SK-N-MC (cell line): ENCODE measurements around the gene WAC.

Experiments used
- DNase-seq: peaks from one replicate; pipeline ENCODE4 v3.0.0-alpha.2; 2011; ENCODE audit warnings: low read depth, low spot score
- H3K27ac ChIP-seq: fragments of 200-600 bp; sonication (generic); 2 replicates; pipeline ENCODE4 v1.5.1; 2016; ENCODE audit warnings: mixed run types
- H3K36me3 ChIP-seq: fragments of 200-600 bp; sonication (generic); 2 replicates; pipeline ENCODE4 v1.6.1; 2017; ENCODE audit warnings: antibody characterized with exemption, low read length, mixed read lengths; ENCODE audit not compliant: insufficient read depth
- H3K4me3 ChIP-seq: fragments of 200-600 bp; sonication (generic); 2 replicates; pipeline ENCODE4 v1.5.1; 2016
- H3K9ac ChIP-seq: fragments of 200-600 bp; sonication (generic); 2 replicates; pipeline ENCODE4 v1.8.0; 2017; ENCODE audit warnings: mixed run types, mixed read lengths; ENCODE audit not compliant: insufficient read length
- H3K9me3 ChIP-seq: fragments of 200-600 bp; sonication (generic); 2 replicates; pipeline ENCODE4 v1.6.1; 2017; ENCODE audit warnings: low read depth, mild to moderate bottlenecking, antibody characterized with exemption, low read length, moderate library complexity, mixed read lengths
- EZH2 ChIP-seq: fragments of 200-600 bp; sonication (generic); IDR thresholded peaks from one replicate; pipeline ENCODE4 v1.6.1; 2017; ENCODE audit warnings: antibody characterized with exemption
- FOXP2 ChIP-seq: optimal IDR thresholded peaks from 2 replicates; pipeline ENCODE3; 2011; ENCODE audit warnings: mild to moderate bottlenecking, moderate library complexity; ENCODE audit not compliant: insufficient read depth; ENCODE audit errors: extremely low read length, control extremely low read depth
- POLR2AphosphoS5 ChIP-seq: IDR thresholded peaks from 2 replicates; pipeline ENCODE4 v1.6.1; 2012; ENCODE audit warnings: mild to moderate bottlenecking, low read depth, low read length, borderline replicate concordance

Gene WAC

DNA sequence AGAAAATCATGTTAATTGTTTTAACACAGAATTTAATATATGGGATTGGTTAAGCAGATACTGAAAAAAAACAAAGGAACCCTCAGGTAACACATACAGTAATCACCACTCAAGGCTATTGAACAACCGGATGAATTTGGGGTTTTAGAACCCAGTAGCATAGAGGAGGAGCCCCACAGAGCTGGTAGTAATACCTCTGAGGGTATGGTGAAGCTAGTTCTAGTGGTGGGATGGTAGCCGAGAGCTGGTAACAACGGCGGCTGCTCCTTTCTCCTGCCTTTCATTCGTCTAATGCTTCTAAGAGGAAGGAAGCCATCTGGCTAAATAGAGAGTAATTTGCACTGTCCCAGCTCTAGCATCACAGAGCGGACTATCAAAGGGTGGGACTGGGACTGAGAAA is 52.2 kb downstream of the WAC start:
- H3K4me3 ChIP-seq, result no peak overlapping the region
- DNase-seq, result no peak
- TF ChIP-seq EZH2, result no peak
- no peak for TF ChIP-seq POLR2AphosphoS5
- no peak for TF ChIP-seq FOXP2
- H3K27ac ChIP-seq, result no peak overlapping the region
- no peaks in the 10 kb centered on the region for H3K9me3 ChIP-seq
- H3K36me3 ChIP-seq, result peaks cover 73% of the 10 kb centered on the region
- no peak overlapping the region for H3K9ac ChIP-seq

DNA sequence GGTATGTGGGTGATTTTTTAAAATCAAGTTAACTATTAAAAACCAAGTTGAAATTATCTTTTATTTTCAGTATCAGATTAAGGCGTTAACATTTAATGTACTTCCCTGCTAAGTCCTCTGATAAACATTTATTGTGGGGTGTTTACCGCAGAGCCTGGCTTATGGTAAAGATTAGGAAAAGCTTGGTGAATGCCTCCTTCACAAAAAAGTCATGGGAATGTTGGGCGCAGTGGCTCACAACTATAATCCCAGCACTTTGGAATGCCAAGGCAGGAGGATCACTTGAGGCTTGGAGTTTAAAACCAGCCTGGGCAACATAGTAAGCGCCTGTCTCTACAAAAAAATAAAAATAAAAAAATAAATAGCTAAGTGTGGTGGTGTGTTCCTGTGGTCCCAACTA is 53.3 kb downstream of the WAC start:
- no peak for DNase-seq
- no peaks in the 10 kb centered on the region for H3K9me3 ChIP-seq
- TF ChIP-seq POLR2AphosphoS5, result no peak
- no peak for TF ChIP-seq FOXP2
- no peak for TF ChIP-seq EZH2
- peaks cover 75% of the 10 kb centered on the region for H3K36me3 ChIP-seq
- no peak overlapping the region for H3K4me3 ChIP-seq
- no peak overlapping the region for H3K27ac ChIP-seq
- H3K9ac ChIP-seq, result no peak overlapping the region

DNA sequence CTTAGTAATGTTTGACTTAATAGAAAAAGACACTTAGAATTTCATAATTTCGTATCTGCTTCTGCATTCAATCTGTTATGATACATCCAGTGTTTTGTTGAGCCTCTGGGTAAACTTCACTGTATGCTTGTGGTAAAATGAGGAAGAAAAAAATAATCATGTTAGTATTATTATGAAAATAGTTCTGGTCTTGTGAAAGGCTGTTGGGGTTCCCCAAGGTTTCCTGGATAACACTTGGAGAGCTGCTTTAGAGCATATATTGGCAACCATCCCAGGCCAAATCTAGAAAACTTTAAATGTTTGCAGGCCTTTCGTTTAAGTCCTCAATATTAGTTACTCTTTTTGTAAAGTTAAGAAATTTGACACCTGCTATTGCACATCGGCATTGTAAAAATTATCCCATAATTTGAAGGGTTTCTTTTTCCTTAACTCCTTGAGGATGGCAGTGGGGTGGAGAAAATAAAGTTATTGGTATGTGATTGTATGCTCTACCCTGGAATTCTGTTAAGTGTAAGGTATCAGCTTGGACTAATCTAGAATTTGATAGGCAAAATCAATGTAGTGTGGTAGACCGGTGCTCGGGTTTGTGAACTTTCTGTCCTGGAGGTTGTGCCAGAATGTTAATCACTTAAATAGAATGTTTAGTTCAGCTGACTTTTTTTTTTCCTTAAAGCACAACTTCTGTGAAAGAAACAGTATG is 54.5 kb downstream of the WAC start:
- Histone ChIP-seq H3K36me3 (peaks cover 78% of the 10 kb centered on the region), H3K27ac (peak overlapping the region; percentile 70), H3K9ac (no peak overlapping the region), H3K4me3 (no peak overlapping the region), H3K9me3 (no peaks in the 10 kb centered on the region)
- TF ChIP-seq POLR2AphosphoS5 (no peak), EZH2 (no peak), FOXP2 (no peak)
- peak; percentile 22 for DNase-seq

DNA sequence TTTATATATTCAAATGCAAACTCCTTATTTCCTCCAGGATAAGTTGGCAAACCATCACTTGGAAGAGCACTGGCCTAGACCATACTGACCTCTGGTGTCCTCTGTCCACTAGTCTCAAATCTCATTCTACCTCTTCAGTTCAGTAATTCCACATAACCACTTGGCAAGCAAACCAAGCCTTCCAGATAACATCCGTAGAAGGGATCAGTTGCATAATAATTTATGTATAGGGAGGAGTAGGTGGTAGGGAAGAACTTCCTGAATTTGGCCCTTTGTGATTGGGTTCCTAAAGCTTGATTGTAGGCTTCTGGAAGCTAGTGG is 55.0 kb downstream of the WAC start:
- Histone ChIP-seq H3K36me3 (peaks cover 78% of the 10 kb centered on the region), H3K27ac (peak overlapping the region; percentile 70; the same call in 1 of the 2 replicates), H3K9me3 (no peaks in the 10 kb centered on the region), H3K4me3 (no peak overlapping the region), H3K9ac (no peak overlapping the region)
- no peak for DNase-seq
- TF ChIP-seq FOXP2 (no peak), POLR2AphosphoS5 (no peak), EZH2 (no peak)

DNA sequence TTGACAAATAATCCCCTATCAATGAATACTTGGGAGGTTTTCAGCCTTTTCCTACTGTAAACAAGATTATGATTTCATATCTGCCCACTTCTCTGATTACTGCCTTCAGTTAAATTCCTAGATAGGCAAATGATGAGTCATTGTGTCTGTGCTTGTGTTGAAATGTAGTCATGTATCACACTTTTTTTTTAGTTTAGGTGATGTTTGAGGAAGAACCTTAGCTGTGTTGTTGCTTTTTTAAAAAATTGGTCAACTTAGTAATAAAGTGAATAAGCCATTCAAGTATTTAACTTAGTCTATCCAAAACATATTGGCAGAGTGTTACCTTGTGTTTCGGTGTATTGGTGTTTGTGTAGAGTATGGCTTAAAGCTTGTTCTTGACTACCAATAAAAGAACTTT is 60.0 kb downstream of the WAC start:
- no peaks in the 10 kb centered on the region for H3K9me3 ChIP-seq
- H3K27ac ChIP-seq, result peak overlapping the region; percentile 25; the same call in 1 of the 2 replicates
- peaks cover 82% of the 10 kb centered on the region for H3K36me3 ChIP-seq
- TF ChIP-seq FOXP2, result no peak
- TF ChIP-seq POLR2AphosphoS5, result no peak
- no peak for TF ChIP-seq EZH2
- no peak overlapping the region for H3K4me3 ChIP-seq
- DNase-seq, result no peak
- H3K9ac ChIP-seq, result no peak overlapping the region

DNA sequence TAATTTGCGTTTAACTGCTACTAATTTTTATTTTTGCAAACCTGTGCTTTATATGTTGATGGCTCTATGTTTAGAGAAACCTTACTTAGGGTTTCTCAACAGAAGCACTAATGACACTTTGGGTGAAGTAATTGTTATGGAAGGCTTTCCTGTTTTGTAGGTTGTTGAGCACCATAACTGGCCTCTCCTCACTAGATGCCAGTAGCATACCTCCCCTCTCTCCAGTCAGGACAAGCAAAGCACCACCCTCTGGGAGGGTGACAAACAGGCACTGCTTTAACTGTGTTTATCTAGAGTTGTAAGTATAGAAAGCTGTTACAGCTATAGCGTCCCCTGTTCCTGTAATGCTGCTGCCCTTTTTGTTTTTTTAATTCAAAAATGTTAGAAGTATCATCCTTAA is 60.9 kb downstream of the WAC start:
- Histone ChIP-seq H3K4me3 (no peak overlapping the region), H3K36me3 (peaks cover 85% of the 10 kb centered on the region), H3K27ac (no peak overlapping the region), H3K9ac (no peak overlapping the region), H3K9me3 (no peaks in the 10 kb centered on the region)
- no peak for TF ChIP-seq FOXP2
- no peak for TF ChIP-seq POLR2AphosphoS5
- no peak for TF ChIP-seq EZH2
- no peak for DNase-seq

DNA sequence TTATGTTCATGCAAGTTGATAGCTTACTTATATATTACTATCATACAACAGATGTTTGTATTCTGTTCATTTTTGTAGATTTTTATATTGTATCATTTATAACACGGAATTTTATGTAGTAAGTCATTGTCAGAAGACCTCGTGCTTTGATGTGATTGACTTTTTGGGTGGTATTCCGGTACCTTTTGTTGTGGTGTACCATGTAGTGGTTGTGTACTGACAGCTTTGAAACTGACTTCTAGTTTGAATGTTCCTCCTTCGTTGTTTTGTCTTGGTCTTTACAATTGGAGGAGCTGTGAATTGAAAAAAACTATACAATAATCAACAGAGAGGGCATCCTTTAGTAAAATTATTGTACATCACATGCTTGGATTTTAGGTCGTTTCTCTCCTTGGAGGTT is 61.5 kb downstream of the WAC start:
- Histone ChIP-seq H3K4me3 (no peak overlapping the region), H3K9ac (no peak overlapping the region), H3K27ac (no peak overlapping the region), H3K36me3 (peaks cover 84% of the 10 kb centered on the region), H3K9me3 (no peaks in the 10 kb centered on the region)
- DNase-seq, result no peak
- TF ChIP-seq FOXP2 (no peak), EZH2 (no peak), POLR2AphosphoS5 (no peak)

DNA sequence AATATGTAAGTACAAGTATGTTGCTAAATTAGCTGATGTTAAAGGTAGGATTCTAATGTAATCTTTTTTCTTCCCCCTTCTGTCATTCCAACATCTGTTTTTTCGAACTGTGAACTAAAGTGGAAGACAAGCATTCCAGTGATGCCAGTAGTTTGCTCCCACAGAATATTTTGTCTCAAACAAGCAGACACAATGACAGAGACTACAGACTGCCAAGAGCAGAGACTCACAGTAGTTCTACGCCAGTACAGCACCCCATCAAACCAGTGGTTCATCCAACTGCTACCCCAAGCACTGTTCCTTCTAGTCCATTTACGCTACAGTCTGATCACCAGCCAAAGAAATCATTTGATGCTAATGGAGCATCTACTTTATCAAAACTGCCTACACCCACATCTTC is 62.7 kb downstream of the WAC start:
- Histone ChIP-seq H3K9me3 (no peaks in the 10 kb centered on the region), H3K9ac (no peak overlapping the region), H3K4me3 (no peak overlapping the region), H3K36me3 (peaks cover 73% of the 10 kb centered on the region), H3K27ac (no peak overlapping the region)
- DNase-seq, result no peak
- no peak for TF ChIP-seq POLR2AphosphoS5
- no peak for TF ChIP-seq FOXP2
- TF ChIP-seq EZH2, result no peak

DNA sequence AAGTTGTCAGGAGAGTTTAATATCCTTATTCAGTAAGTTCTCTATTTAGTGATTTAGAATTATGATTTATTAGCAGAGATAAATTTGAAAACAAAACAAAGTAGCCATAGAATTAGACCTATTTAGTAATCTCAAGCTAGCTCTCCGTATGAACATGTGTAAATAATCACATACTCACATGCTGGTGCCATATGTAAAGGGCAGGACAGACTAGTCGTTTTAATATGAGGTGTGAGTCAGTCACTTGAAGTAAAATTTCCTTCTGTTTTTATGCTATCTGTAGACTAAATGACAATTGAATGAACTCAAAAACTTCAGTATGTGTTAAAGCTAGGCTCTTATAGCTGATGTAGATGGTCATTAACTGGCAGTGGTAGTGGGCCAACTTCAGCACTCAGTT is 67.1 kb downstream of the WAC start:
- no peak overlapping the region for H3K4me3 ChIP-seq
- H3K9me3 ChIP-seq, result no peaks in the 10 kb centered on the region
- H3K9ac ChIP-seq, result no peak overlapping the region
- H3K27ac ChIP-seq, result no peak overlapping the region
- TF ChIP-seq POLR2AphosphoS5 (no peak), FOXP2 (no peak)
- no peak for DNase-seq
- peaks cover 47% of the 10 kb centered on the region for H3K36me3 ChIP-seq
